ENCODE results near the gene EPDR1.

DNA sequence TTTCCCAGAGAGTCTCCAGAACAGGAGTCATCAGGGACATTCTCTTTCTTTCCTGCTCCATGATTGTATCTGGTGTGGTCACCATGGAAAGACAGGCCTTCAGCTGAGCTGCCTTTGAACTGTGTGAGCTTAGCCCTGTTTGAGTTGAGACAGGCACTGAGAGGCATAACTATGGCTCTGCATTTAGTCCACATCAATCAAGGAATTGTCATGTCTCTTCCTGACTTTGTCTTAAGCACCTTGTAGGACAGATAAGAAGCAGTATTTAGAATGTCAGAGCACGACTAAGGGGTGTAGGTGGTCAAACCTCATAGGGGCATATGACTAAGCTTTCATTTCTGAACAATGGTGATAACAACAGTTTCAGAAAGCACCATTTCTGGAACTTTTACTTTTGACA is 53.5 kb downstream of the EPDR1 start:
- TF ChIP-seq, protein P1, sequence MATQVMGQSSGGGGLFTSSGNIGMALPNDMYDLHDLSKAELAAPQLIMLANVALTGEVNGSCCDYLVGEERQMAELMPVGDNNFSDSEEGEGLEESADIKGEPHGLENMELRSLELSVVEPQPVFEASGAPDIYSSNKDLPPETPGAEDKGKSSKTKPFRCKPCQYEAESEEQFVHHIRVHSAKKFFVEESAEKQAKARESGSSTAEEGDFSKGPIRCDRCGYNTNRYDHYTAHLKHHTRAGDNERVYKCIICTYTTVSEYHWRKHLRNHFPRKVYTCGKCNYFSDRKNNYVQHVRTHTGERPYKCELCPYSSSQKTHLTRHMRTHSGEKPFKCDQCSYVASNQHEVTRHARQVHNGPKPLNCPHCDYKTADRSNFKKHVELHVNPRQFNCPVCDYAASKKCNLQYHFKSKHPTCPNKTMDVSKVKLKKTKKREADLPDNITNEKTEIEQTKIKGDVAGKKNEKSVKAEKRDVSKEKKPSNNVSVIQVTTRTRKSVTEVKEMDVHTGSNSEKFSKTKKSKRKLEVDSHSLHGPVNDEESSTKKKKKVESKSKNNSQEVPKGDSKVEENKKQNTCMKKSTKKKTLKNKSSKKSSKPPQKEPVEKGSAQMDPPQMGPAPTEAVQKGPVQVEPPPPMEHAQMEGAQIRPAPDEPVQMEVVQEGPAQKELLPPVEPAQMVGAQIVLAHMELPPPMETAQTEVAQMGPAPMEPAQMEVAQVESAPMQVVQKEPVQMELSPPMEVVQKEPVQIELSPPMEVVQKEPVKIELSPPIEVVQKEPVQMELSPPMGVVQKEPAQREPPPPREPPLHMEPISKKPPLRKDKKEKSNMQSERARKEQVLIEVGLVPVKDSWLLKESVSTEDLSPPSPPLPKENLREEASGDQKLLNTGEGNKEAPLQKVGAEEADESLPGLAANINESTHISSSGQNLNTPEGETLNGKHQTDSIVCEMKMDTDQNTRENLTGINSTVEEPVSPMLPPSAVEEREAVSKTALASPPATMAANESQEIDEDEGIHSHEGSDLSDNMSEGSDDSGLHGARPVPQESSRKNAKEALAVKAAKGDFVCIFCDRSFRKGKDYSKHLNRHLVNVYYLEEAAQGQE (IDR thresholded peaks at IDR 0.05; ENCODE audit: unreplicated experiment), result no peak
- TF ChIP-seq, protein P2, sequence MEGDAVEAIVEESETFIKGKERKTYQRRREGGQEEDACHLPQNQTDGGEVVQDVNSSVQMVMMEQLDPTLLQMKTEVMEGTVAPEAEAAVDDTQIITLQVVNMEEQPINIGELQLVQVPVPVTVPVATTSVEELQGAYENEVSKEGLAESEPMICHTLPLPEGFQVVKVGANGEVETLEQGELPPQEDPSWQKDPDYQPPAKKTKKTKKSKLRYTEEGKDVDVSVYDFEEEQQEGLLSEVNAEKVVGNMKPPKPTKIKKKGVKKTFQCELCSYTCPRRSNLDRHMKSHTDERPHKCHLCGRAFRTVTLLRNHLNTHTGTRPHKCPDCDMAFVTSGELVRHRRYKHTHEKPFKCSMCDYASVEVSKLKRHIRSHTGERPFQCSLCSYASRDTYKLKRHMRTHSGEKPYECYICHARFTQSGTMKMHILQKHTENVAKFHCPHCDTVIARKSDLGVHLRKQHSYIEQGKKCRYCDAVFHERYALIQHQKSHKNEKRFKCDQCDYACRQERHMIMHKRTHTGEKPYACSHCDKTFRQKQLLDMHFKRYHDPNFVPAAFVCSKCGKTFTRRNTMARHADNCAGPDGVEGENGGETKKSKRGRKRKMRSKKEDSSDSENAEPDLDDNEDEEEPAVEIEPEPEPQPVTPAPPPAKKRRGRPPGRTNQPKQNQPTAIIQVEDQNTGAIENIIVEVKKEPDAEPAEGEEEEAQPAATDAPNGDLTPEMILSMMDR (conservative IDR thresholded peaks at IDR 0.05; ENCODE audit: low read depth in 2 of 2), result no peak
- TF ChIP-seq POLR2AphosphoS5 (IDR thresholded peaks at IDR 0.05; ENCODE audit: low read depth), result no peak
